Activated CD4-positive, alpha-beta memory T cell treated with anti-CD3 and anti-CD28 coated beads for 36 hours (primary cell): Measurements from ENCODE around the gene SLC51A. TPM values are rescaled to one million over a fixed set of nuclear protein-coding genes. Genes with fewer than 3 reads are reported as not detected.
A peak's percentile ranks its signal among the peaks of the same experiment; 100 is the strongest.
"Not testable (repeated sequence)": the region's sequence is repeated elsewhere in the genome, so short reads cannot be mapped to it uniquely, and the experiment has no call there.

ENCODE experiments used
- CTCF ChIA-PET: fragments of 350-600 bp; sonication (Branson Sonifier 250); formaldehyde crosslinking; loops from one replicate; lab custom pipeline; 2021; ENCODE audit warnings: antibody characterized with exemption, inconsistent platforms; lab: Charles Lee
- POLR2A ChIA-PET: fragments of 350-600 bp; sonication (Branson Sonifier 250); formaldehyde crosslinking; loops from one replicate; lab custom pipeline; 2021; ENCODE audit warnings: antibody characterized with exemption; lab: Charles Lee
- DNase-seq: peaks from one replicate; pipeline ENCODE4 v3.0.0-alpha.2; 2020
- H3K27ac Mint-ChIP-seq: one replicate; pipeline ENCODE4 v1.8.0; 2021; ENCODE audit warnings: mixed read lengths
- H3K27me3 Mint-ChIP-seq: one replicate; pipeline ENCODE4 v1.8.0; 2021; ENCODE audit warnings: mixed read lengths
- H3K36me3 Mint-ChIP-seq: one replicate; pipeline ENCODE4 v1.8.0; 2021; ENCODE audit warnings: mixed read lengths
- H3K4me1 Mint-ChIP-seq: one replicate; pipeline ENCODE4 v1.8.0; 2021; ENCODE audit warnings: low read depth, mixed read lengths
- H3K4me3 Mint-ChIP-seq: one replicate; pipeline ENCODE4 v1.8.0; 2021; ENCODE audit warnings: mild to moderate bottlenecking, mixed read lengths
- H3K9me3 Mint-ChIP-seq: one replicate; pipeline ENCODE4 v1.8.0; 2021; ENCODE audit warnings: mixed read lengths
- intact Hi-C: fragments of 100-400 bp; cut with micrococcal nuclease; formaldehyde crosslinking; loops from one replicate; pipeline ENCODE4 v1.15.1; 2023
- total RNA-seq, 2 experiments: library from RNA; stranded (reverse); gene quantifications; one replicate each; pipeline ENCODE4 v1.2.3, GENCODE V29; 2021

SLC51A gene
- total RNA-seq, result not detected

- POLR2A ChIA-PET, result no interaction called here
- Mint-ChIP-seq H3K9me3 (no peaks in the 10 kb centered on the region), H3K27ac (no peak within 1 kb of the TSS), H3K4me3 (no peak within 1 kb of the TSS), H3K27me3 (no peaks in the 10 kb centered on the region), H3K36me3 (no peaks in the 10 kb centered on the region), H3K4me1 (peaks cover 14% of the 10 kb centered on the region)
- intact Hi-C loops, result no loop called here
- DNase-seq, result no peak
- CTCF ChIA-PET, result interaction anchor here (1.0 kb wide), 1 partner anchor 20 kb away, joined by 4 read pairs; no protein-coding TSS in a partner anchor
Observed at GRCh38 chr3:196216089-196216564, at the start of gene SLC51A. TSS of gene SLC51A (plus strand) at chr3:196216534. CDS start at chr3:196216713, 179 bp downstream.

GRCh38 chr3:196166741-196167140 is 49.6 kb upstream of the SLC51A start:
- peak; percentile 75 for DNase-seq
- peaks cover 11% of the 10 kb centered on the region for H3K4me1 Mint-ChIP-seq
- peak overlapping the region; percentile 79 for H3K27ac Mint-ChIP-seq
- H3K27me3 Mint-ChIP-seq, result no peaks in the 10 kb centered on the region
- POLR2A ChIA-PET, result no interaction called here
- no peaks in the 10 kb centered on the region for H3K36me3 Mint-ChIP-seq
- no peak overlapping the region for H3K4me3 Mint-ChIP-seq
- intact Hi-C loops, result loop anchor here (1.0 to 2.0 kb wide), 2 partner anchors 13 to 54 kb away; no protein-coding TSS in a partner anchor
- H3K9me3 Mint-ChIP-seq, result no peaks in the 10 kb centered on the region
- CTCF ChIA-PET, result interaction anchor here (1.4 kb wide), 1 partner anchor 94 kb away, joined by 8 read pairs; no protein-coding TSS in a partner anchor

- POLR2A ChIA-PET, result no interaction called here
- no peak overlapping the region for H3K4me3 Mint-ChIP-seq
- intact Hi-C loops, result no loop called here
- DNase-seq, result no peak
- CTCF ChIA-PET, result interaction anchor here (1.1 to 1.8 kb wide), 2 partner anchors 10 to 95 kb away, joined by 3 to 4 read pairs; no protein-coding TSS in a partner anchor
- H3K9me3 Mint-ChIP-seq, result no peaks in the 10 kb centered on the region
- no peaks in the 10 kb centered on the region for H3K27me3 Mint-ChIP-seq
- no peak overlapping the region for H3K27ac Mint-ChIP-seq
- peaks cover 9% of the 10 kb centered on the region for H3K4me1 Mint-ChIP-seq
- H3K36me3 Mint-ChIP-seq, result no peaks in the 10 kb centered on the region
Observed at GRCh38 chr3:196168808-196169391, 47.4 kb upstream of the SLC51A start.

DNA sequence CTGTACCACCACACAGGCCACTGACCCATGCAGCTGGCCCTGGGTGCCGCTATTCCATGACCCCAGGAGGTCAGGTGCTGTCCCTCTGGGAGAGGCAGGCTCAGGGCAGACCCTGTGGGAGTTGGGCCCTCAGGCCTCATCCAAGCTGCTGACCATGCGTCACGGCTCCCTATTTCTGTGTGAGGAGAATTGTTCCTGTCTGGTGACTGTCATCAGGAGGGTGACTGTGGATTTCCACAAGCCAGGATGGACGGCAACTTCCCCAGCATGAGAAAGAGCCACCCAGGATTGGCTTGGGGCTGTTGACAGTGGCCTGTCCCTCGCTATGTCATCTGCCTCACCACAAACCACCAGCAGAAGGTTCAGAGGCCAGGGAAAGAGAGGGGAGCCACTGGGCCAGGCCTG is 46.5 kb upstream of the SLC51A start:
- ChIA-PET CTCF (interaction anchor here (1.1 to 1.8 kb wide), 2 partner anchors 9 to 96 kb away, joined by 3 to 4 read pairs; no protein-coding TSS in a partner anchor), POLR2A (interaction anchor here (0.6 kb wide), 1 partner anchor 30 kb away, joined by 3 read pairs; no protein-coding TSS in a partner anchor)
- no peaks in the 10 kb centered on the region for H3K9me3 Mint-ChIP-seq
- no peak overlapping the region for H3K27ac Mint-ChIP-seq
- intact Hi-C loops, result no loop called here
- H3K27me3 Mint-ChIP-seq, result no peaks in the 10 kb centered on the region
- DNase-seq, result no peak
- no peaks in the 10 kb centered on the region for H3K36me3 Mint-ChIP-seq
- H3K4me1 Mint-ChIP-seq, result peaks cover 9% of the 10 kb centered on the region
- H3K4me3 Mint-ChIP-seq, result no peak overlapping the region

GRCh38 chr3:196170296-196170695 is 46.0 kb upstream of the SLC51A start:
- H3K4me1 Mint-ChIP-seq, H3K4me3 Mint-ChIP-seq, H3K36me3 Mint-ChIP-seq, H3K9me3 Mint-ChIP-seq, H3K27ac Mint-ChIP-seq, DNase-seq, intact Hi-C loops, H3K27me3 Mint-ChIP-seq: not testable (repeated sequence)
- ChIA-PET POLR2A (interaction anchor here (0.6 kb wide), 1 partner anchor 30 kb away, joined by 3 read pairs; no protein-coding TSS in a partner anchor), CTCF (interaction anchor here (1.8 kb wide), 1 partner anchor 9 kb away, joined by 4 read pairs; no protein-coding TSS in a partner anchor)

DNA sequence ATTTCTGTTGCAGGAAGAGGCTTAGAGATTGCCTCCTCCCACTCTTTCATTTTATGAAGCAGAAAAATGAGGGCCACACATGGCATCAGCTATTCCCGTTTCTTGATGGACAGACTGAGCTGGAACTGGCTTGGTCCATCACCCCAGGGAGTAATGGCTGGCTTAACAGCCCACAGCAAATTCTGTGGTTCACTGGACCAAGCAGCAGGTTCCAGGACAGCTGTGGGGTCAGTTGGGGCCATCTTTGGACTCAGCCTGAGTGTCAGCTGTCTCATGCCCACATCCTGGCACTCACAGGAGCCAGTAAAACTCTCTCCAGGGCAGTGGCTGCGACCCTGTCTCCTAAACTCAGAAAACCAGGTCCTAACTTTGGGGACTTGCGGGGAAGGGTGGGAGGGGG is 41.7 kb upstream of the SLC51A start:
- intact Hi-C loops, result no loop called here
- no peak for DNase-seq
- no peak overlapping the region for H3K4me3 Mint-ChIP-seq
- H3K4me1 Mint-ChIP-seq, result peaks cover 17% of the 10 kb centered on the region
- no peaks in the 10 kb centered on the region for H3K36me3 Mint-ChIP-seq
- H3K27me3 Mint-ChIP-seq, result no peaks in the 10 kb centered on the region
- ChIA-PET CTCF (interaction anchor here (0.8 kb wide), 1 partner anchor 22 kb away, joined by 3 read pairs; no protein-coding TSS in a partner anchor), POLR2A (no interaction called here)
- no peaks in the 10 kb centered on the region for H3K9me3 Mint-ChIP-seq
- no peak overlapping the region for H3K27ac Mint-ChIP-seq

DNA sequence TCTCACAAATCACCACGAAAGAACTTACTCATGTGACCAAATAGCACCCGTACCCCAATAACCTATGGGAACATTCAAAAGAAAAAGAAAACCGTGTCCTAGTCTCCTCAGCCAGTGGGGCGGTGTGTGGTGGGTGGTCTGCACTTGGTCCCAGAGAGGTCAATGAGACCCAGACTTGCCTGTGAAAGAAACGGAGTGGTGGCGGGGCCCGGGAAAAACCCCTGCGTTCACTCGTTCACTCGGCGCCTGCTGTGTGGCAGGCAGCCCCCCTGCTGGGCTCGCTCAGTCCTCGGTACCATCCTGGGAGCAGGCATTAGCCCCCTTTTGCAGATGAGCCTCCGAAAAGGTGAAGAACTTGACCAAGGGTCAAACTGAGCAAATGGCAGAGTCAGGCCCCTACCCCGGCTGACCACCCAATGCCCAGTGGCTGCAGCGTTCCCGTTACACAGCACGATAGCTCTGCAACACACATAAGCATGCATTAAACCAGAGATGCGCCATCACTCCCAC is 41.2 kb upstream of the SLC51A start:
- DNase-seq, result no peak
- H3K4me3 Mint-ChIP-seq, result no peak overlapping the region
- ChIA-PET CTCF (interaction anchor here (0.8 to 1.8 kb wide), 2 partner anchors 22 to 102 kb away, joined by 3 to 4 read pairs; no protein-coding TSS in a partner anchor), POLR2A (no interaction called here)
- H3K27ac Mint-ChIP-seq, result no peak overlapping the region
- no peaks in the 10 kb centered on the region for H3K27me3 Mint-ChIP-seq
- H3K36me3 Mint-ChIP-seq, result no peaks in the 10 kb centered on the region
- no peaks in the 10 kb centered on the region for H3K9me3 Mint-ChIP-seq
- H3K4me1 Mint-ChIP-seq, result peaks cover 22% of the 10 kb centered on the region
- intact Hi-C loops, result no loop called here

GRCh38 chr3:196175722-196176121 is 40.6 kb upstream of the SLC51A start:
- ChIA-PET CTCF (interaction anchor here (1.8 kb wide), 1 partner anchor 102 kb away, joined by 4 read pairs; no protein-coding TSS in a partner anchor), POLR2A (no interaction called here)
- intact Hi-C loops, result no loop called here
- Mint-ChIP-seq H3K36me3 (no peaks in the 10 kb centered on the region), H3K4me1 (peaks cover 26% of the 10 kb centered on the region), H3K27me3 (no peaks in the 10 kb centered on the region), H3K27ac (no peak overlapping the region), H3K4me3 (no peak overlapping the region), H3K9me3 (no peaks in the 10 kb centered on the region)
- no peak for DNase-seq

DNA sequence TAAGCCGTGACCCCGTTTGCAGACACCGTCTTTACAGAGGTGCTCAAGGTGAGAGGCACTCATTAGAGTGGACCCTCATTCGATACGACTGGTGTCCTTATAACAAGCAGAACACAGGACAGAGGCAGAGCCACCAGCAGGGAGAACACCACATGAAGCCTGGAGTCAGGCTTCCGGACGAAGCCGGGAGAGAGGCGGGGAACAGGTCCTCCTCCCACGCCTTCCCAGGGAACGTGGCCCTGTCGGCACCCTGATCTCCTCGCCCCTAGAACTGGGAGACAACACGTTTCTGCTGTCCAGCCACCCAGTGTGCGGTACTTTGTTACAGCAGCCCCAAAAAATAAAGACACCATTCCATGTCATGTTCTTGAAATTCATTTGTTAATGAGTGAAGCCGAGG is 38.8 kb upstream of the SLC51A start:
- Mint-ChIP-seq H3K4me3 (no peak overlapping the region), H3K27me3 (no peaks in the 10 kb centered on the region), H3K27ac (no peak overlapping the region), H3K4me1 (peaks cover 44% of the 10 kb centered on the region), H3K36me3 (no peaks in the 10 kb centered on the region), H3K9me3 (no peaks in the 10 kb centered on the region)
- ChIA-PET POLR2A (no interaction called here), CTCF (no interaction called here)
- no peak for DNase-seq
- intact Hi-C loops, result no loop called here

DNA sequence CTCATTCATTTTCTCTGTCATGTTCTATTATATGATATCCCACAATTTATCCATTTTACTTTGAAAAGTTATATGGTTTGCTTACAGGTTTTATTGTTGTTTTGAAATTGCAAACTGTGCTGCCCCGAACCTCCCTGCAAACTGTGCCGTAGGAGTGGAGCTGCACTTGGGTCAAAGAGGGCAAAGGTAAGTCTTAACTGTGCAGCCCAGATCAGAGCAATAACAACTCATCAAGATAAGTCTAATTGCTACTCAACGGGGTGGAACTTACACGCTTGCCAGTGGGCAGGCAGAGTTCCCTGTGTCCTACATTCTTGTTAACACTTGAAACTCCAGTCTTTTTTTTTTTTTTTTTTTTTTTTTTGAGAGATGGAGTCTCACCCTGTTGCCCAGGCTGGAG is 38.4 kb upstream of the SLC51A start:
- DNase-seq, result no peak
- ChIA-PET CTCF (interaction anchor here (1.2 kb wide), 1 partner anchor 10 kb away, joined by 3 read pairs; no protein-coding TSS in a partner anchor), POLR2A (interaction anchor here (0.6 to 2.3 kb wide), 2 partner anchors 104 to 378 kb away, joined by 5 to 6 read pairs; no protein-coding TSS in a partner anchor)
- H3K27me3 Mint-ChIP-seq, result no peaks in the 10 kb centered on the region
- H3K36me3 Mint-ChIP-seq, result no peaks in the 10 kb centered on the region
- intact Hi-C loops, result loop anchor here (2.0 kb wide), 1 partner anchor 15 kb away; no protein-coding TSS in a partner anchor
- no peaks in the 10 kb centered on the region for H3K9me3 Mint-ChIP-seq
- peak overlapping the region; percentile 50 for H3K27ac Mint-ChIP-seq
- peaks cover 48% of the 10 kb centered on the region for H3K4me1 Mint-ChIP-seq
- H3K4me3 Mint-ChIP-seq, result no peak overlapping the region

- H3K27ac Mint-ChIP-seq, result peak overlapping the region; percentile 97
- peaks cover 57% of the 10 kb centered on the region for H3K4me1 Mint-ChIP-seq
- H3K9me3 Mint-ChIP-seq, result no peaks in the 10 kb centered on the region
- H3K36me3 Mint-ChIP-seq, result no peaks in the 10 kb centered on the region
- H3K27me3 Mint-ChIP-seq, result no peaks in the 10 kb centered on the region
- POLR2A ChIA-PET, result interaction anchor here (0.8 to 2.3 kb wide), 8 partner anchors 11 to 105 kb away, joined by 4 to 12 read pairs (median 6); no protein-coding TSS in a partner anchor
- CTCF ChIA-PET, result interaction anchor here (1.0 to 4.7 kb wide), 10 partner anchors 9 to 350 kb away, joined by 3 to 33 read pairs (median 6); no protein-coding TSS in a partner anchor
- DNase-seq, result no peak
- intact Hi-C loops, result loop anchor here (1.0 to 2.0 kb wide), 4 partner anchors 13 to 97 kb away; partner anchors contain the start of gene TFRC
- peak overlapping the region; percentile 66 for H3K4me3 Mint-ChIP-seq
Observed at GRCh38 chr3:196178993-196179379, 37.3 kb upstream of the SLC51A start.
